Liver (tissue), 9 donors: Measurements from ENCODE around the gene DNAH7. TPM values are rescaled to one million over a fixed set of nuclear protein-coding genes. Genes with fewer than 3 reads are reported as not detected.

ENCODE experiments used
- DNase-seq: peaks from one replicate; pipeline ENCODE4 v3.0.0-alpha.2; 2017; ENCODE audit warnings: low spot score
- H3K27ac ChIP-seq, 2 donors: one replicate each; pipeline ENCODE4 v1.7.0; 2013; ENCODE audit warnings: inconsistent platforms in 2 of 2, low read length in 2 of 2, control low read depth in 1 of 2, low read depth in 1 of 2, mild to moderate bottlenecking in 1 of 2
- H3K27me3 ChIP-seq, 4 donors: one replicate each; pipeline versions ENCODE4 v1.6.1 to v1.7.0; 2013; ENCODE audit warnings: low read length in 3 of 4, inconsistent platforms in 1 of 4, mild to moderate bottlenecking in 1 of 4, moderate library complexity in 1 of 4; ENCODE audit not compliant: control insufficient read depth in 4 of 4, insufficient read depth in 4 of 4
- H3K36me3 ChIP-seq, 4 donors: one replicate each; pipeline versions ENCODE4 v1.6.1 to v1.7.0; 2013; ENCODE audit warnings: low read length in 3 of 4, mild to moderate bottlenecking in 3 of 4, low read depth in 1 of 4, moderate library complexity in 1 of 4; ENCODE audit not compliant: control insufficient read depth in 4 of 4, insufficient read depth in 3 of 4
- H3K4me1 ChIP-seq, 4 donors: one replicate each; pipeline versions ENCODE4 v1.6.1 to v1.7.0; 2013; ENCODE audit warnings: low read length in 3 of 4, mild to moderate bottlenecking in 3 of 4, moderate library complexity in 1 of 4; ENCODE audit not compliant: control insufficient read depth in 4 of 4, insufficient read depth in 4 of 4
- H3K4me3 ChIP-seq, 3 donors: one replicate each; pipeline versions ENCODE4 v1.6.1 to v1.7.0; 2013; ENCODE audit warnings: low read length in 3 of 3, control low read depth in 1 of 3, low read depth in 1 of 3, mild to moderate bottlenecking in 1 of 3
- H3K9ac ChIP-seq, 2 donors: one replicate each; pipeline ENCODE4 v1.7.0; 2013; ENCODE audit warnings: low read length in 2 of 2, mild to moderate bottlenecking in 2 of 2, moderate library complexity in 2 of 2, control low read depth in 1 of 2, low read depth in 1 of 2
- H3K9me3 ChIP-seq, 4 donors: one replicate each; pipeline versions ENCODE4 v1.6.1 to v1.7.0; 2013; ENCODE audit warnings: low read length in 3 of 4; ENCODE audit not compliant: control insufficient read depth in 4 of 4
- ATF3 ChIP-seq: IDR thresholded peaks from 2 replicates; pipeline ENCODE4 v1.6.1; 2016; ENCODE audit warnings: antibody characterized with exemption
- EGR1 ChIP-seq, 2 donors: IDR thresholded peaks; 2 replicates each; pipeline ENCODE4 v1.6.1; 2016 to 2018; ENCODE audit warnings: antibody characterized with exemption in 2 of 2, low read depth in 2 of 2
- FOXA2 ChIP-seq: IDR thresholded peaks from 2 replicates; pipeline ENCODE4 v1.6.1; 2016; ENCODE audit warnings: antibody characterized with exemption
- GABPA ChIP-seq, 2 donors: IDR thresholded peaks in 1 of 2; conservative IDR thresholded peaks in 1 of 2; 2 replicates each; pipeline ENCODE4 v1.6.1; 2016; ENCODE audit warnings: antibody characterized with exemption in 2 of 2, mild to moderate bottlenecking in 1 of 2, moderate library complexity in 1 of 2
- HNF4A ChIP-seq, 2 donors: conservative IDR thresholded peaks; 2 replicates each; pipeline ENCODE4 v1.6.1; 2016; ENCODE audit warnings: antibody characterized with exemption in 2 of 2, mild to moderate bottlenecking in 2 of 2
- HNF4G ChIP-seq: IDR thresholded peaks from 2 replicates; pipeline ENCODE4 v1.6.1; 2016; ENCODE audit warnings: antibody characterized with exemption
- JUND ChIP-seq, 2 donors: IDR thresholded peaks; 2 replicates each; pipeline ENCODE4 v1.6.1; 2016; ENCODE audit warnings: antibody characterized with exemption in 2 of 2
- NR2F2 ChIP-seq: IDR thresholded peaks from 2 replicates; pipeline ENCODE4 v1.6.1; 2016; ENCODE audit warnings: antibody characterized with exemption
- RAD21 ChIP-seq, 2 donors: IDR thresholded peaks; 2 replicates each; pipeline ENCODE4 v1.6.1; 2016; ENCODE audit warnings: antibody characterized with exemption in 2 of 2, mild to moderate bottlenecking in 2 of 2
- REST ChIP-seq: IDR thresholded peaks from 2 replicates; pipeline ENCODE4 v1.6.1; 2016; ENCODE audit warnings: antibody characterized with exemption, mild to moderate bottlenecking
- RXRA ChIP-seq, 2 donors: IDR thresholded peaks; 2 replicates each; pipeline ENCODE4 v1.6.1; 2017 to 2018; ENCODE audit warnings: antibody characterized with exemption in 2 of 2, mild to moderate bottlenecking in 1 of 2
- SP1 ChIP-seq: IDR thresholded peaks from 2 replicates; pipeline ENCODE4 v1.6.1; 2018; ENCODE audit warnings: antibody characterized with exemption, mild to moderate bottlenecking
- TAF1 ChIP-seq: conservative IDR thresholded peaks from 2 replicates; pipeline ENCODE4 v1.6.1; 2016; ENCODE audit warnings: antibody characterized with exemption, mild to moderate bottlenecking
- WGBS: extraction: QIAGEN DNeasy Blood & Tissue Kit; methylation state at CpG from one replicate; pipeline ENCODE4 v1.1.7; 2013; 5-methylcytosine and 5-hydroxymethylcytosine counted together
- polyA plus RNA-seq, 2 donors: library from polyadenylated mRNA; stranded (reverse) in 1 of 2; unstranded in 1 of 2; fragments of 200-250 nt in 1 of 2; fragments of >200 nt in 1 of 2; fragmentation: Nextera tagmentation in 1 of 2; extraction: Ambion mirVana in 1 of 2; gene quantifications; one replicate each; pipeline versions ENCODE4 v1.2.1 to v1.2.3, GENCODE V29; 2013 to 2015
- total RNA-seq, 2 donors: library from RNA; depleted of rRNA; stranded (reverse); fragments of >200 nt; gene quantifications; one replicate each; pipeline ENCODE4 v1.2.3, GENCODE V29; 2014
- donor health status: healthy.
- donor health status: healthy.
- donor health status: healthy.
- donor health status: healthy.
- donor health status: healthy.

DNAH7 gene
- total and polyA plus RNA-seq, 4 donors: under 0.01 to 0.50 (median 0.07) TPM

- H3K27ac ChIP-seq: no peak overlapping the region
- no peak for DNase-seq
- H3K9ac ChIP-seq: no peak overlapping the region
- no peaks in the 10 kb centered on the region for H3K9me3 ChIP-seq
- H3K4me1 ChIP-seq: no peaks in the 10 kb centered on the region
- TF ChIP-seq GABPA (IDR thresholded peaks at IDR 0.05 in 1 of 2, conservative IDR thresholded peaks at IDR 0.05 in 1 of 2) (no peak), HNF4G (no peak)
- peaks cover 0 to 3% (median 1%) of the 10 kb centered on the region in 4 donors for H3K36me3 ChIP-seq
- no peaks in the 10 kb centered on the region for H3K27me3 ChIP-seq
- no peak overlapping the region for H3K4me3 ChIP-seq
- whole genome bisulfite sequencing: 96% methylated on average over 4 of the region's 4 CpGs
These were observed 352.2 kb downstream of the DNAH7 start for GRCh38 chr2:195716466-195716865.

- Histone ChIP-seq H3K36me3 (peaks cover 0 to 3% (median 0%) of the 10 kb centered on the region in 4 donors), H3K9ac (no peak overlapping the region), H3K4me3 (no peak overlapping the region), H3K27ac (no peak overlapping the region), H3K4me1 (no peaks in the 10 kb centered on the region), H3K9me3 (no peaks in the 10 kb centered on the region), H3K27me3 (no peaks in the 10 kb centered on the region)
- no peak for DNase-seq
- TF ChIP-seq RXRA (IDR thresholded peaks at IDR 0.05) (no peak), HNF4G (no peak), TAF1 (no peak), ATF3 (no peak), SP1 (no peak), JUND (IDR thresholded peaks at IDR 0.05) (no peak), RAD21 (IDR thresholded peaks at IDR 0.05) (no peak), HNF4A (conservative IDR thresholded peaks at IDR 0.05) (no peak), NR2F2 (no peak)
These were observed 357.2 kb downstream of the DNAH7 start for GRCh38 chr2:195711478-195711877.

- Histone ChIP-seq H3K4me1 (no peaks in the 10 kb centered on the region), H3K27ac (no peak overlapping the region), H3K9ac (no peak overlapping the region), H3K27me3 (no peaks in the 10 kb centered on the region), H3K4me3 (no peak overlapping the region), H3K36me3 (peaks cover 0 to 3% (median 0%) of the 10 kb centered on the region in 4 donors), H3K9me3 (no peaks in the 10 kb centered on the region)
- WGBS: 94% methylated on average over 2 of the region's 2 CpGs
- no peak for DNase-seq
- TF ChIP-seq RAD21 (IDR thresholded peaks at IDR 0.05) (no peak), HNF4A (conservative IDR thresholded peaks at IDR 0.05) (no peak), RXRA (IDR thresholded peaks at IDR 0.05) (no peak), ATF3 (no peak), REST (no peak), HNF4G (no peak), TAF1 (no peak), NR2F2 (no peak), EGR1 (IDR thresholded peaks at IDR 0.05; ENCODE audit: low read depth in 2 of 2) (no peak), SP1 (no peak), FOXA2 (no peak)
These were observed 358.5 kb downstream of the DNAH7 start for GRCh38 chr2:195709901-195710806.
